ENCODE results near the gene CALHM3.
"Not testable (repeated sequence)": the region's sequence is repeated elsewhere in the genome, so short reads cannot be mapped to it uniquely, and the experiment has no call there.

CALHM3 gene

GRCh38 chr10:103479135-103479534 lies at the start of gene CALHM3:
TSS of gene CALHM3 (minus strand) at chr10:103479240. CDS start at chr10:103479032, 208 bp downstream.
- DNase-seq, result no peak

- no peak for DNase-seq
These were observed 49.5 kb upstream of the CALHM3 start for GRCh38 chr10:103528549-103528948.

GRCh38 chr10:103527476-103527875 lies 48.4 kb upstream of the CALHM3 start:
- DNase-seq, result not testable (repeated sequence)

- DNase-seq, result no peak
These were observed 46.9 kb upstream of the CALHM3 start for GRCh38 chr10:103525901-103526300.

- DNase-seq, result no peak
These were observed 44.6 kb upstream of the CALHM3 start for GRCh38 chr10:103523683-103524082.

- not testable (repeated sequence) for DNase-seq
These were observed 43.0 kb upstream of the CALHM3 start for GRCh38 chr10:103522006-103522405.

GRCh38 chr10:103519798-103520197 lies 40.8 kb upstream of the CALHM3 start:
- DNase-seq, result no peak

- DNase-seq, result no peak
These were observed 38.4 kb upstream of the CALHM3 start for GRCh38 chr10:103517234-103518085.

- DNase-seq, result no peak
These were observed 35.2 kb upstream of the CALHM3 start for GRCh38 chr10:103514244-103514643.

- DNase-seq, result no peak
These were observed 34.5 kb upstream of the CALHM3 start for GRCh38 chr10:103513380-103514060.

- no peak for DNase-seq
These were observed 33.7 kb upstream of the CALHM3 start for GRCh38 chr10:103512591-103513379.

GRCh38 chr10:103512166-103512565 lies 33.1 kb upstream of the CALHM3 start:
- DNase-seq, result no peak

GRCh38 chr10:103510791-103511752 lies 32.0 kb upstream of the CALHM3 start:
- no peak for DNase-seq

- DNase-seq, result no peak
These were observed 31.1 kb upstream of the CALHM3 start for GRCh38 chr10:103510046-103510685.

GRCh38 chr10:103507235-103508191 lies 28.5 kb upstream of the CALHM3 start:
- no peak for DNase-seq

- no peak for DNase-seq
These were observed 27.0 kb upstream of the CALHM3 start for GRCh38 chr10:103506061-103506460.

GRCh38 chr10:103504181-103504783 lies 25.2 kb upstream of the CALHM3 start:
- DNase-seq, result peak in 1 of 2 donors; percentile 33

GRCh38 chr10:103503777-103504176 lies 24.7 kb upstream of the CALHM3 start:
- DNase-seq, result not testable (repeated sequence)

- no peak for DNase-seq
These were observed 24.0 kb upstream of the CALHM3 start for GRCh38 chr10:103502849-103503660.

Data from CD4-positive, alpha-beta T cell treated with Interleukin-1 beta for 1 hour (primary cell).